ENCODE measurements around the gene DLGAP1. TPM values are rescaled to one million over a fixed set of nuclear protein-coding genes. Genes with fewer than 3 reads are reported as not detected.

DLGAP1 gene
- total and polyA plus RNA-seq, 2 experiments from 2014 or later = 3.1 to 6.5 TPM

DNA sequence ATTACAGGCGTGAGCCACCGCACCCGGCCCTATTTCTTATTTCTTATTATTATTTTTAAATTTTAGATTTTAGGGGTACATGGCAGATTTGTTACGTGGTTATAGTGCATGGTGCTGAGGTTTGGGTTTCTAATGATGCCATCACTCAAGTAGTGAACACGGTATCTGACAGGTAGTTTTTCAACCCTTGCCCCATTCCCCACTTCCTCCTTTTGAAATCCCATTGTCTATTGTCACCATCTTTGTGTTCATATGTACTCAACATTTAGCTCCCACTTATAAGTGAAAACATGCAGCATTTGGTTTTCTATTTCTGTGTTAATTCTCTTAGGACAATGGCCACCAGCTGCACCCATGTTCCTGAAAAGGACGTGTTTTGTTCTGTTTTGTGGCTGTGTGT is 965.6 kb downstream of the DLGAP1 start:
- Histone ChIP-seq H3K4me3 (no peak overlapping the region), H3K36me3 (replicated peaks; ENCODE audit: insufficient read depth, low read depth) (no peaks in the 10 kb centered on the region), H3K9me3 (ENCODE audit: low read depth) (no peaks in the 10 kb centered on the region), H2AFZ (no peak overlapping the region), H3K27ac (no peak overlapping the region), H3K4me1 (ENCODE audit: insufficient read depth) (no peaks in the 10 kb centered on the region), H3K9me2 (replicated peaks; ENCODE audit: insufficient read depth) (no peaks in the 10 kb centered on the region), H3K27me3 (no peaks in the 10 kb centered on the region), H3K79me2 (no peaks in the 10 kb centered on the region), H3K4me2 (no peak overlapping the region), H4K20me1 (ENCODE audit: insufficient read depth, poor library complexity, severe bottlenecking) (no peaks in the 10 kb centered on the region)
- TF ChIP-seq EZH2 (IDR thresholded peaks at IDR 0.05; ENCODE audit: borderline replicate concordance) = no peak
- TF ChIP-seq EZH2phosphoT487 (IDR thresholded peaks at IDR 0.05; ENCODE audit: low read depth, severe bottlenecking, unreplicated experiment) = no peak
- TF ChIP-seq, protein P1, sequence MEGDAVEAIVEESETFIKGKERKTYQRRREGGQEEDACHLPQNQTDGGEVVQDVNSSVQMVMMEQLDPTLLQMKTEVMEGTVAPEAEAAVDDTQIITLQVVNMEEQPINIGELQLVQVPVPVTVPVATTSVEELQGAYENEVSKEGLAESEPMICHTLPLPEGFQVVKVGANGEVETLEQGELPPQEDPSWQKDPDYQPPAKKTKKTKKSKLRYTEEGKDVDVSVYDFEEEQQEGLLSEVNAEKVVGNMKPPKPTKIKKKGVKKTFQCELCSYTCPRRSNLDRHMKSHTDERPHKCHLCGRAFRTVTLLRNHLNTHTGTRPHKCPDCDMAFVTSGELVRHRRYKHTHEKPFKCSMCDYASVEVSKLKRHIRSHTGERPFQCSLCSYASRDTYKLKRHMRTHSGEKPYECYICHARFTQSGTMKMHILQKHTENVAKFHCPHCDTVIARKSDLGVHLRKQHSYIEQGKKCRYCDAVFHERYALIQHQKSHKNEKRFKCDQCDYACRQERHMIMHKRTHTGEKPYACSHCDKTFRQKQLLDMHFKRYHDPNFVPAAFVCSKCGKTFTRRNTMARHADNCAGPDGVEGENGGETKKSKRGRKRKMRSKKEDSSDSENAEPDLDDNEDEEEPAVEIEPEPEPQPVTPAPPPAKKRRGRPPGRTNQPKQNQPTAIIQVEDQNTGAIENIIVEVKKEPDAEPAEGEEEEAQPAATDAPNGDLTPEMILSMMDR (IDR thresholded peaks at IDR 0.05; ENCODE audit: poor library complexity) = no peak
- DNase-seq (ENCODE audit: low spot score) = no peak
- 93% methylated on average over 6 of the region's 6 CpGs for WGBS (ENCODE audit: low lambda C conversion rate, missing lambda C conversion rate)

DNA sequence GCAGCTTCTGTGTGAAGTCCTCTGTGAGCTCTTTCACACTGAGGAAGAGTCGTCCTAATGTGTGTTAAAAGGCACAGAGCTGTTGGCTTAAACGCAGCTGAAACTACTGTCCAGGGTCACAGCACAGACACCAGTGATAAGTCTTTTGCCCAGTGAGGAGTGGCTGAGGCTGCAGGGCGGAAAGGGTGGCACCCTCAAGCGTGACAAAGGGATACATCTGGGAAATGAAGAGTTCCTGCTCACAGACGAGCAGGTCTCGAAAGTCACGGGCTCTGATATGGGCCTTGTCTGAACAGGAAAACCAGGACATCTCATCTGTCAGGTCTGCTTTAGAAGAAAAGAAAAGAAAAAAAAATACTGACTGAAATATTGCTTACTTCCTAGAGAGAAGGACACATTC is 968.6 kb downstream of the DLGAP1 start:
- Histone ChIP-seq H3K4me1 (ENCODE audit: insufficient read depth) (no peaks in the 10 kb centered on the region), H3K36me3 (replicated peaks; ENCODE audit: insufficient read depth, low read depth) (no peaks in the 10 kb centered on the region), H3K27ac (no peak overlapping the region), H4K20me1 (ENCODE audit: insufficient read depth, poor library complexity, severe bottlenecking) (no peaks in the 10 kb centered on the region), H3K27me3 (no peaks in the 10 kb centered on the region), H3K4me3 (no peak overlapping the region), H3K9me2 (replicated peaks; ENCODE audit: insufficient read depth) (no peaks in the 10 kb centered on the region), H3K9me3 (ENCODE audit: low read depth) (no peaks in the 10 kb centered on the region), H3K79me2 (no peaks in the 10 kb centered on the region), H3K4me2 (no peak overlapping the region), H2AFZ (no peak overlapping the region)
- WGBS (ENCODE audit: low lambda C conversion rate, missing lambda C conversion rate) = 81% methylated on average over 7 of the region's 7 CpGs
- DNase-seq (ENCODE audit: low spot score) = no peak
- no peak for TF ChIP-seq EZH2 (IDR thresholded peaks at IDR 0.05; ENCODE audit: borderline replicate concordance)

DNA sequence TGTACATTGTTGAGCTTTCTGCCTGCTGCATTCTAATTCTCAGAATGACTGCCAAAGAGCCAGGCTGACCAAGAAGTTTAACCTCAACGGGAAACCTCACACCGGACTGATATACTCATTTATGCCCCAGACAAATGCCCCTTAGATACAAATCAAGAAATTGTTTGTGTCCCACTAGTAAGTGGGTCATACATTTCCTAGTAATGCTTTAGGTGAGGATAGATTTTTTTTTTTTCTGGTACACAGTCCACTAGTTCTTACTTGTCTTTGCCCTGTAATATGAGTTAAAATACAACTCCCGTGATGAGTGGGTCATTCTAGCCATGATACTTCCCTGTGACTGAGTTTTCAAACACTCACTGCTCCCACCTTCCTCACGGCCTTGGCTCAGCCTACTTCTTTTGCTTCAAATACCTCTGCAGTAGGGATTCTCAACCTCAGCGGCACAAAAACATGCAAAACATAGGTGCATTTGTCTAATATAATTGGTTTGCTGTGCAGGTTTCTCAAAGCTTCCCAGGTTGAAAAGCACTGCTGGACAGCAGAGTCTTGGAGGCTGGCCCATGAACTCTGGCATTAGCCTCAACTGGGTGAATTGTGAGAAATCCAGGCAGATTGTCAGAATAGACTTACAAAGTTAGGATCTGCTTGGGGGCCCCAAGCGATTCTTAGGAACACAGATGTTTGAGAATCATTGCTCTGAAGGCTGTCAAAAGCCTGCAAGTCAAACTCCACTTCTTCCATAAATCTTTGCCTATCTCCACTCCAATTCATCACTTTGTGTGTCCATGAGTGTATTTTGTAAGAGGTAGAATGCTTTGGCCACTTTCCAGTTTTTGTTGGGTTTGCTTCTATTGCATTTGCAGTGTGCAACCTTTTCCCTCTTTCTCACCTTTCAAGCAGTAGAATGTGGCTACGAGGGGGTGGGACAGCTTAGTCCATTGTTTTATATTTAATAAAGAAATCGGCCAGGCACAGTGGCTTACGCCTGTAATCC is 969.7 kb downstream of the DLGAP1 start:
- Histone ChIP-seq H3K4me3 (no peak overlapping the region), H3K27me3 (no peaks in the 10 kb centered on the region), H3K36me3 (replicated peaks; ENCODE audit: insufficient read depth, low read depth) (no peaks in the 10 kb centered on the region), H4K20me1 (ENCODE audit: insufficient read depth, poor library complexity, severe bottlenecking) (no peaks in the 10 kb centered on the region), H3K4me2 (no peak overlapping the region), H3K27ac (no peak overlapping the region), H2AFZ (no peak overlapping the region), H3K4me1 (ENCODE audit: insufficient read depth) (no peaks in the 10 kb centered on the region), H3K9me3 (ENCODE audit: low read depth) (no peaks in the 10 kb centered on the region), H3K9me2 (replicated peaks; ENCODE audit: insufficient read depth) (no peaks in the 10 kb centered on the region), H3K79me2 (no peaks in the 10 kb centered on the region)
- TF ChIP-seq EZH2 (IDR thresholded peaks at IDR 0.05; ENCODE audit: borderline replicate concordance) (no peak), EZH2phosphoT487 (IDR thresholded peaks at IDR 0.05; ENCODE audit: low read depth, severe bottlenecking, unreplicated experiment) (no peak)
- TF ChIP-seq, protein P1 (IDR thresholded peaks at IDR 0.05; ENCODE audit: poor library complexity) = no peak
- 80% methylated on average over 9 of the region's 9 CpGs for WGBS (ENCODE audit: low lambda C conversion rate, missing lambda C conversion rate)
- DNase-seq (ENCODE audit: low spot score) = no peak

- Histone ChIP-seq H3K4me3 (no peak overlapping the region), H4K20me1 (ENCODE audit: insufficient read depth, poor library complexity, severe bottlenecking) (no peaks in the 10 kb centered on the region), H3K4me2 (no peak overlapping the region), H3K27ac (no peak overlapping the region), H3K9me3 (ENCODE audit: low read depth) (no peaks in the 10 kb centered on the region), H3K4me1 (ENCODE audit: insufficient read depth) (no peaks in the 10 kb centered on the region), H3K27me3 (no peaks in the 10 kb centered on the region), H3K36me3 (replicated peaks; ENCODE audit: insufficient read depth, low read depth) (no peaks in the 10 kb centered on the region), H3K79me2 (no peaks in the 10 kb centered on the region), H3K9me2 (replicated peaks; ENCODE audit: insufficient read depth) (no peaks in the 10 kb centered on the region), H2AFZ (no peak overlapping the region)
- no peak for TF ChIP-seq EZH2phosphoT487 (IDR thresholded peaks at IDR 0.05; ENCODE audit: low read depth, severe bottlenecking, unreplicated experiment)
- TF ChIP-seq, protein P1 (IDR thresholded peaks at IDR 0.05; ENCODE audit: poor library complexity) = no peak
- no peak for TF ChIP-seq EZH2 (IDR thresholded peaks at IDR 0.05; ENCODE audit: borderline replicate concordance)
- DNase-seq (ENCODE audit: low spot score) = no peak
- WGBS (ENCODE audit: low lambda C conversion rate, missing lambda C conversion rate) = 89% methylated on average over 3 of the region's 3 CpGs
These were observed 972.8 kb downstream of the DLGAP1 start for GRCh38 chr18:3482258-3482657.
